ENCODE results near the gene GNGT1.

The GNGT1 gene

GRCh38 chr7:93943816-93944540 lies 37.6 kb downstream of the GNGT1 start:
- no peak overlapping the region for H3K27ac Mint-ChIP-seq
- no peaks in the 10 kb centered on the region for H3K36me3 Mint-ChIP-seq (ENCODE audit: low read depth)
- H3K4me1 Mint-ChIP-seq (ENCODE audit: low read depth): no peaks in the 10 kb centered on the region
- no peak overlapping the region for H3K4me3 Mint-ChIP-seq
- H3K27me3 Mint-ChIP-seq (ENCODE audit: low read depth): peaks cover 5% of the 10 kb centered on the region
- no peaks in the 10 kb centered on the region for H3K9me3 Mint-ChIP-seq

GRCh38 chr7:93944673-93945072 lies 38.3 kb downstream of the GNGT1 start:
- Mint-ChIP-seq H3K36me3 (ENCODE audit: low read depth) (no peaks in the 10 kb centered on the region), H3K27me3 (ENCODE audit: low read depth) (peaks cover 5% of the 10 kb centered on the region), H3K4me1 (ENCODE audit: low read depth) (no peaks in the 10 kb centered on the region), H3K4me3 (no peak overlapping the region), H3K27ac (no peak overlapping the region), H3K9me3 (no peaks in the 10 kb centered on the region)

GRCh38 chr7:93945083-93945482 lies 38.7 kb downstream of the GNGT1 start:
- Mint-ChIP-seq H3K4me1 (ENCODE audit: low read depth) (no peaks in the 10 kb centered on the region), H3K4me3 (no peak overlapping the region), H3K9me3 (no peaks in the 10 kb centered on the region), H3K36me3 (ENCODE audit: low read depth) (no peaks in the 10 kb centered on the region), H3K27me3 (ENCODE audit: low read depth) (peaks cover 5% of the 10 kb centered on the region), H3K27ac (no peak overlapping the region)

GRCh38 chr7:93945756-93946535 lies 39.6 kb downstream of the GNGT1 start:
- no peak overlapping the region for H3K4me3 Mint-ChIP-seq
- H3K27ac Mint-ChIP-seq: no peak overlapping the region
- H3K27me3 Mint-ChIP-seq (ENCODE audit: low read depth): peaks cover 5% of the 10 kb centered on the region
- H3K9me3 Mint-ChIP-seq: no peaks in the 10 kb centered on the region
- H3K4me1 Mint-ChIP-seq (ENCODE audit: low read depth): no peaks in the 10 kb centered on the region
- no peaks in the 10 kb centered on the region for H3K36me3 Mint-ChIP-seq (ENCODE audit: low read depth)

GRCh38 chr7:93948106-93948505 lies 41.7 kb downstream of the GNGT1 start:
- Mint-ChIP-seq H3K27ac (no peak overlapping the region), H3K4me1 (ENCODE audit: low read depth) (no peaks in the 10 kb centered on the region), H3K36me3 (ENCODE audit: low read depth) (no peaks in the 10 kb centered on the region), H3K9me3 (no peaks in the 10 kb centered on the region), H3K4me3 (no peak overlapping the region), H3K27me3 (ENCODE audit: low read depth) (peaks cover 5% of the 10 kb centered on the region)

GRCh38 chr7:93948873-93949272 lies 42.5 kb downstream of the GNGT1 start:
- no peak overlapping the region for H3K27ac Mint-ChIP-seq
- H3K36me3 Mint-ChIP-seq (ENCODE audit: low read depth): no peaks in the 10 kb centered on the region
- no peak overlapping the region for H3K4me3 Mint-ChIP-seq
- no peaks in the 10 kb centered on the region for H3K9me3 Mint-ChIP-seq
- peaks cover 3% of the 10 kb centered on the region for H3K27me3 Mint-ChIP-seq (ENCODE audit: low read depth)
- H3K4me1 Mint-ChIP-seq (ENCODE audit: low read depth): no peaks in the 10 kb centered on the region

GRCh38 chr7:93949423-93949822 lies 43.1 kb downstream of the GNGT1 start:
- no peaks in the 10 kb centered on the region for H3K36me3 Mint-ChIP-seq (ENCODE audit: low read depth)
- H3K27me3 Mint-ChIP-seq (ENCODE audit: low read depth): no peaks in the 10 kb centered on the region
- H3K9me3 Mint-ChIP-seq: no peaks in the 10 kb centered on the region
- H3K4me3 Mint-ChIP-seq: no peak overlapping the region
- H3K27ac Mint-ChIP-seq: no peak overlapping the region
- no peaks in the 10 kb centered on the region for H3K4me1 Mint-ChIP-seq (ENCODE audit: low read depth)

GRCh38 chr7:93955304-93955703 lies 48.9 kb downstream of the GNGT1 start:
- Mint-ChIP-seq H3K9me3 (no peaks in the 10 kb centered on the region), H3K27me3 (ENCODE audit: low read depth) (no peaks in the 10 kb centered on the region), H3K4me1 (ENCODE audit: low read depth) (no peaks in the 10 kb centered on the region), H3K27ac (no peak overlapping the region), H3K4me3 (no peak overlapping the region), H3K36me3 (ENCODE audit: low read depth) (no peaks in the 10 kb centered on the region)

GRCh38 chr7:93957767-93958166 lies 51.4 kb downstream of the GNGT1 start:
- Mint-ChIP-seq H3K27me3 (ENCODE audit: low read depth) (no peaks in the 10 kb centered on the region), H3K4me1 (ENCODE audit: low read depth) (no peaks in the 10 kb centered on the region), H3K4me3 (no peak overlapping the region), H3K27ac (no peak overlapping the region), H3K9me3 (no peaks in the 10 kb centered on the region), H3K36me3 (ENCODE audit: low read depth) (no peaks in the 10 kb centered on the region)

- Mint-ChIP-seq H3K9me3 (no peaks in the 10 kb centered on the region), H3K27me3 (ENCODE audit: low read depth) (no peaks in the 10 kb centered on the region), H3K4me3 (no peak overlapping the region), H3K36me3 (ENCODE audit: low read depth) (no peaks in the 10 kb centered on the region), H3K4me1 (ENCODE audit: low read depth) (no peaks in the 10 kb centered on the region), H3K27ac (no peak overlapping the region)
These were observed 51.8 kb downstream of the GNGT1 start for GRCh38 chr7:93958216-93958615.

GRCh38 chr7:93958651-93959050 lies 52.3 kb downstream of the GNGT1 start:
- Mint-ChIP-seq H3K27ac (no peak overlapping the region), H3K9me3 (no peaks in the 10 kb centered on the region), H3K4me1 (ENCODE audit: low read depth) (no peaks in the 10 kb centered on the region), H3K27me3 (ENCODE audit: low read depth) (no peaks in the 10 kb centered on the region), H3K4me3 (no peak overlapping the region), H3K36me3 (ENCODE audit: low read depth) (no peaks in the 10 kb centered on the region)

Measured in T-helper 1 cell treated with Interleukin-12 subunit alpha and Interleukin-12 subunit beta and Interleukin-4 antibody, amounts not matched to agents 30 μg/mL and 1 μg/mL, for 36 hours (primary cell).